SH-SY5Y (cell line): ENCODE results near the gene LSAMP.

Experiments
- GATA2 ChIP-seq: IDR thresholded peaks from 2 replicates; pipeline ENCODE4 v1.6.1; 2011; ENCODE audit warnings: mild to moderate bottlenecking, low read depth, low read length
- GATA3 ChIP-seq: IDR thresholded peaks from 2 replicates; pipeline ENCODE4 v1.6.1; 2011; ENCODE audit warnings: low read depth, mild to moderate bottlenecking, low read length, moderate library complexity

GRCh38 chr3:116039651-116039985, 405.7 kb downstream of the LSAMP start:
- TF ChIP-seq GATA3 (no peak), GATA2 (no peak)
